Neural crest cell (in vitro differentiated cells): ENCODE results near the gene NOSIP. TPM values are rescaled to one million over a fixed set of nuclear protein-coding genes. Genes with fewer than 3 reads are reported as not detected.

ENCODE experiments used
- DNase-seq: peaks from one replicate; pipeline ENCODE4 v3.0.0; 2021; ENCODE audit warnings: low read depth, mixed read lengths, low spot score
- H3K27ac Mint-ChIP-seq: one replicate; pipeline ENCODE4 v1.8.0; 2021; ENCODE audit warnings: mild to moderate bottlenecking, mixed read lengths; ENCODE audit not compliant: unreplicated experiment
- H3K27me3 Mint-ChIP-seq: 2 replicates; pipeline ENCODE4 v1.8.0; 2021; ENCODE audit warnings: low read depth, mild to moderate bottlenecking, mixed read lengths
- H3K36me3 Mint-ChIP-seq: 2 replicates; pipeline ENCODE4 v1.8.0; 2021; ENCODE audit warnings: low read depth, mild to moderate bottlenecking, mixed read lengths
- H3K4me1 Mint-ChIP-seq: 2 replicates; pipeline ENCODE4 v1.8.0; 2021; ENCODE audit warnings: mixed read lengths
- H3K4me3 Mint-ChIP-seq: one replicate; pipeline ENCODE4 v1.8.0; 2021; ENCODE audit warnings: mild to moderate bottlenecking, mixed read lengths
- H3K9me3 Mint-ChIP-seq: 2 replicates; pipeline ENCODE4 v1.8.0; 2021; ENCODE audit warnings: mixed read lengths
- total RNA-seq: library from RNA; stranded (reverse); gene quantifications from 2 replicates; pipeline ENCODE4 v1.2.1, GENCODE V29; 2021
- TF ChIP-seq, protein P1 (sequence below): fragments of 200-600 bp; sonication (generic); conservative IDR thresholded peaks from 2 replicates; pipeline ENCODE4 v1.5.0; 2021; ENCODE audit warnings: antibody characterized with exemption, mild to moderate bottlenecking

NOSIP gene
- total RNA-seq, 1 donor from 2014 or later = 74.1 TPM

DNA sequence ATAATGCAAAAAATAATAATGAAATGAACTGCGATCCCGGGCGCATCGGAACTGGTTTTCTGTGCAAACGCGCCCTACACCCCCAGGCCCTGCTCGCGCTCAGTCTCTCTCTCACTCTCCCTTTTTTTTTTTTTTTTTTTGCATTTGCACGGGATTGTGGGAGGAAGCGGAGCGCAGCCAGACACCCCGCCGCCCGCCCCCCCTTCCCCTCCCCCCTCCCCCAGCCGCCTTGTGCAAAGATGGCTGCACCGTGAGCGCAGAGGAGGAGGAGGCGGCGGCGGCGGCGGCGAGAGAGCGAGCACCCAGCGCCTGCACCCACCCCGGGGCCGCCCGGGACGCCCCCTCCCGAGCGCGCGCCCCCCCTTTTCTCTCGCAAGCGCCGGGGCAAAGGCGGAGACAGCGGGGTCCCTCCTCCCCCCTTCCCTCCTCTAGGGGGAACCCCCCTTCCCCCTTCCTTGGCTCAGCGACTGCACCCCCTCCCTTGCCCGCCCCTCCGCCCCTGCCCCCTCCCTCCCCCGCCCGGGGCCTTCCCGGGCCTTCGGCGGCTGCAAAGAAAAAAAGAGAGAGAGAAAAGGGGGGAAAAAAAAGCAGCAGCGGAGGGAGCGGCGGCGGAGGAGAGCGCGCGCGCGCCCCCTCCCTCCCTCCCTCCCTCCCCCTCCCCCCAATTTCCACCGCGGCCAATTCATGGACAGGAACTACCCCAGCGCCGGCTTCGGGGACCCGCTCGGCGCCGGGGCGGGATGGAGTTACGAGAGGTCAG, 10.8 kb upstream of the NOSIP start, which contains the start of gene PRR12:
Gene PRR12, plus strand, starts transcription at position 212 of the 760 bp plus-strand sequence. Its CDS starts 473 bp downstream, at position 685.
- H3K9me3 Mint-ChIP-seq = no peaks in the 10 kb centered on the region
- peak within 1 kb of the TSS; percentile 90 for H3K4me3 Mint-ChIP-seq
- peaks cover 3% of the 10 kb centered on the region for H3K36me3 Mint-ChIP-seq
- TF ChIP-seq, protein P1, sequence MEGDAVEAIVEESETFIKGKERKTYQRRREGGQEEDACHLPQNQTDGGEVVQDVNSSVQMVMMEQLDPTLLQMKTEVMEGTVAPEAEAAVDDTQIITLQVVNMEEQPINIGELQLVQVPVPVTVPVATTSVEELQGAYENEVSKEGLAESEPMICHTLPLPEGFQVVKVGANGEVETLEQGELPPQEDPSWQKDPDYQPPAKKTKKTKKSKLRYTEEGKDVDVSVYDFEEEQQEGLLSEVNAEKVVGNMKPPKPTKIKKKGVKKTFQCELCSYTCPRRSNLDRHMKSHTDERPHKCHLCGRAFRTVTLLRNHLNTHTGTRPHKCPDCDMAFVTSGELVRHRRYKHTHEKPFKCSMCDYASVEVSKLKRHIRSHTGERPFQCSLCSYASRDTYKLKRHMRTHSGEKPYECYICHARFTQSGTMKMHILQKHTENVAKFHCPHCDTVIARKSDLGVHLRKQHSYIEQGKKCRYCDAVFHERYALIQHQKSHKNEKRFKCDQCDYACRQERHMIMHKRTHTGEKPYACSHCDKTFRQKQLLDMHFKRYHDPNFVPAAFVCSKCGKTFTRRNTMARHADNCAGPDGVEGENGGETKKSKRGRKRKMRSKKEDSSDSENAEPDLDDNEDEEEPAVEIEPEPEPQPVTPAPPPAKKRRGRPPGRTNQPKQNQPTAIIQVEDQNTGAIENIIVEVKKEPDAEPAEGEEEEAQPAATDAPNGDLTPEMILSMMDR = no peak
- H3K27ac Mint-ChIP-seq = peak within 1 kb of the TSS; percentile 88
- H3K4me1 Mint-ChIP-seq = peaks cover 27% of the 10 kb centered on the region
- peaks cover 5% of the 10 kb centered on the region for H3K27me3 Mint-ChIP-seq
- DNase-seq = peak; percentile 50

DNA sequence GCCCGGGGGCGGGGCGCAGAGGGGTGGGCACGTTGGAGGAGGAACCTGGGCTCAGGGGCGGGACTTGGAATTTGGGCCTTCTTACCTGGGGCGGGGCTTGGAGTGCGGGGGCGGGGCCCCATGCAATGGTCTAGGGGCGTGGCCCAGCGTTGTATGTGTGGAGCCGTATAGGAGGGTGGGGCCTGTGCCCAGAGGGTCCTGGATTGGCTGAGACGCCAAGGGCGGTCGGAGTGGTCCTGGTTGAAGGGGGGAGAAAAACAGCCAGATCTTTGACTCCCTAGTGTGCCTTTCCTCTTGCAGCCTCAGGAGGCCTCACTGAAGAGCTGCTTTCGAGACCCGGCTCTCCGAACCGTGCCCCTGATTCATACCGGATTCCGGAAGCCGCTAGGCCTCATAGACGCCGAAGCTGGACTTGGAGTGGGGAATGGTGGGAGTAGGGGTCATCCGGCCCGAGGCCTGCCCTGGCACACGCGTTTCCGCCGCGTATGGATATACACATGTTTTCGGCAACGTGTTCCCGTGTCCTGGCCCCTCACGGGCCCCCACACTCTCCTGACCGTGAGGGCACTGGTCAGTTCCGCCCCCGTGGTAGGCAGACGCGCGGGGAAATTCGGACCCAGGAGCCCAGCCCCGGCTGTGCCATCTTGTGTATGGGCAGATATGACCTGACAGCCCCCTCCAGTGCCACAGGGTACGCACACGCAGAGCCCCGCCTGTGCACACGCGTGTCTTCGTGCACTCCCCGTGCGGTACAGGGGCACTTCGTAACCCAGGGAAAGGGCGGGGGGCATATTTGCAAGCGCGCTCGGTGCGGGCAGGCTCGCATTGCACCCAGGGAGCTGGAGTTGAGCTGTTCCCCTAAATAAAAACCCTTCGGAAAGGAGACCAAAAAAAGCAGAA, 10.0 kb upstream of the NOSIP start:
- peaks cover 27% of the 10 kb centered on the region for H3K4me1 Mint-ChIP-seq
- TF ChIP-seq, protein P1 = no peak
- DNase-seq = peak; percentile 89
- peaks cover 5% of the 10 kb centered on the region for H3K27me3 Mint-ChIP-seq
- H3K4me3 Mint-ChIP-seq = peak overlapping the region; percentile 90
- H3K9me3 Mint-ChIP-seq = no peaks in the 10 kb centered on the region
- H3K27ac Mint-ChIP-seq = peak overlapping the region; percentile 75
- H3K36me3 Mint-ChIP-seq = peaks cover 3% of the 10 kb centered on the region

DNA sequence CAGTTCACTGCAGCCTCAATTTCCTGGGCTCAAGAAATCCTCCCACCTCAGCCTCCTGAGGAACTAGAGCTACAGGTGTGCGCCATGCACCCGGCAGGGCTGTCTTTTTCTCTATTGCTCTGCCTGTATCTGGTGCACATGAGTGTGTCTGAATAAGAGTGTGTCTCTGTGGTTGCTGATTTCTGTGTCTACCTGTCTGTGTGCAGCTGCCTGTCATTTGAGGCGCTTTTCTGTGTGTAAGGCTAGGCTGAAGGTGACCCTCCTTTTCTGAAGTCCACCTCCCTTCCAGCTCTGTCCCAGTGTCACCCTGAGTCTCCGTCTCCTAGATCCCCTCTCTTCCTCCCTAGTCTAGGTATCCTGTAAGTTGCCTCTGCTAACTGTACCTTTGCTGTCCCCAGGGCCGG, 9.1 kb upstream of the NOSIP start:
- TF ChIP-seq, protein P1 = no peak
- no peak for DNase-seq
- peaks cover 5% of the 10 kb centered on the region for H3K27me3 Mint-ChIP-seq
- H3K36me3 Mint-ChIP-seq = peaks cover 3% of the 10 kb centered on the region
- peaks cover 27% of the 10 kb centered on the region for H3K4me1 Mint-ChIP-seq
- no peak overlapping the region for H3K27ac Mint-ChIP-seq
- H3K4me3 Mint-ChIP-seq = peak overlapping the region; percentile 68
- no peaks in the 10 kb centered on the region for H3K9me3 Mint-ChIP-seq

DNA sequence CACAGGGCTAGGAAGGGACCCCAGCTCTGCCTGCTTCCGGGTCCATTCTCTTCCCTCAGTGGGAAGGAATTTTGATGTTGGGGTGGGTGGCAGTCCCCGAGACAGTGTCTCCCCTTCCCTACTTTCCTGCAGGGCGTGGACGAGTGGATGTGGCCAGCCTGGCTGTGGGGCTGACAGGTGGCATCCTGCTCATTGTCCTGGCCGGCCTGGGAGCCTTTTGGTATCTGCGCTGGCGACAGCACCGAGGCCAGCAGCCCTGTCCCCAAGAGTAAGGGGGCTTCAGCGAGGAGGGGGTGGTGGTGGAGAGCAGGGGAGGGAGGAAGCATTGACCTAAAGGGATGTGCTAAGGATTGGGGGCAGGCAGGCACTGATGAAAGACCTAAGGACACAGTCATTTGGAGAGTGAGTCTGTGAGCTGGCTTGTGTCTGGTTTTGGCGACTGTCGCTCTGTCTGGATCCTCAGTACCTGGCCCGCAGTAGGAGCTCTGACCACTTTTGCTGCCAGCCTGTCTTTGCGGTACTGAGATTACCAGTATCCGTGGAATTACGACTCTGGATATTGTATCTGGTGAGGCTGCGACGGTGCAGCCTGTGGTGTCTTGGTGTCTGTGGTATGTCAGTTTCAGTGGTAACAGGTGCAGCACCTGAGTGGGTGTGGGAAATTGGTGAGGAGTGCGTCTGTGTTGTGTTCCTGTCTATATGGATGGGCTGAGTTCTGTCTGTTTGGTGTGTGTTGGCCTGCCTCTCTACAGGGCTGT, 8.2 kb upstream of the NOSIP start:
- H3K9me3 Mint-ChIP-seq = no peaks in the 10 kb centered on the region
- peaks cover 20% of the 10 kb centered on the region for H3K4me1 Mint-ChIP-seq
- H3K27me3 Mint-ChIP-seq = peaks cover 5% of the 10 kb centered on the region
- H3K36me3 Mint-ChIP-seq = peaks cover 2% of the 10 kb centered on the region
- DNase-seq = no peak
- TF ChIP-seq, protein P1 = no peak
- H3K27ac Mint-ChIP-seq = no peak overlapping the region
- peak overlapping the region; percentile 44 for H3K4me3 Mint-ChIP-seq

DNA sequence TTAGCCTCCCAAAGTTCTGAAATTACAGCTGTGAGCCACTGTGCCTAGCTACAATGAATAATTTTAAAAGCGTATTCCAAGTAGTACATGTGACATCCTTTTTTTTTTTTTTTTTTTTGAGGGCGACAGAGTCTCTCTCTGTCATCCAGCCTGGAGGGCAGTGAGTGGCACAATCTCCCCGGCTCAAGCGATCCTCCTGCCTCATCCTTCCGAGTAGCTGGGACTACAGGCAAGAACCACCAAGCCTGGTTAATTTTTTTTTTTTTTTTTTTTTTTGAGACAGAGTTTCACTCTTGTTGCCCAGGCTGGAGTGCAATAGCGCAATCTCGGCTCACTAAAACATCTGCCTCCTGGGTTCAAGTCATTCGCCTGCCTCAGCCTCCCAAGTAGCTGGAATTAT, 6.9 kb upstream of the NOSIP start:
- H3K36me3 Mint-ChIP-seq = no peaks in the 10 kb centered on the region
- TF ChIP-seq, protein P1 = no peak
- DNase-seq = no peak
- H3K27ac Mint-ChIP-seq = no peak overlapping the region
- H3K4me3 Mint-ChIP-seq = no peak overlapping the region
- H3K4me1 Mint-ChIP-seq = peaks cover 7% of the 10 kb centered on the region
- H3K9me3 Mint-ChIP-seq = no peaks in the 10 kb centered on the region
- peaks cover 3% of the 10 kb centered on the region for H3K27me3 Mint-ChIP-seq
